HCT116 (cell line): ENCODE data around the gene R3HDM4. TPM values are rescaled to one million over a fixed set of nuclear protein-coding genes. Genes with fewer than 3 reads are reported as not detected.

Experiments
- ATAC-seq: fragments of 200-7000 bp; cut with Tn5 transposase; 2 replicates; pipeline ENCODE4 v1.9.1; 2020; ENCODE audit warnings: mild to moderate bottlenecking, moderate library complexity
- BruUV-seq: library from RNA; stranded (reverse); fragments of 400-500 nt; replicated peaks from 2 replicates; lab custom pipeline; 2021; lab: Mats Ljungman, UMichigan
- CTCF ChIA-PET: fragments of 300-600 bp; sonication (Branson Sonifier 250); formaldehyde crosslinking; loops from one replicate; lab custom pipeline; 2021; ENCODE audit warnings: antibody characterized with exemption; lab: Charles Lee
- POLR2A ChIA-PET: fragments of 300-600, 350-600 bp; sonication (Branson Sonifier 250); formaldehyde crosslinking; loops from one replicate; lab custom pipeline; 2021; ENCODE audit warnings: antibody characterized with exemption; lab: Charles Lee
- RAD21 ChIA-PET, 2 experiments: fragments of 300-600 bp; sonication (Branson Sonifier 250); formaldehyde crosslinking; loops; one replicate each; lab custom pipeline; 2023; ENCODE audit warnings: low total read pairs in 2 of 2; ENCODE audit not compliant: uncharacterized antibody in 2 of 2, unreplicated experiment in 2 of 2, low non-redundant PET in 1 of 2; lab: Charles Lee
- DNase-seq: peaks from one replicate; pipeline ENCODE4 v3.0.0-alpha.2; 2010; ENCODE audit warnings: low read depth, low spot score
- H2AFZ ChIP-seq: fragments of 200-600 bp; shearing (Covaris generic), sonication (generic); 2 replicates; pipeline ENCODE4 v1.6.1; 2017; ENCODE audit warnings: low read depth, mixed run types, mixed read lengths, antibody characterized with exemption, low read length; ENCODE audit not compliant: poor library complexity, severe bottlenecking
- H3K27ac ChIP-seq: 2 replicates; pipeline ENCODE4 v1.5.1; 2012; ENCODE audit warnings: low read depth, low read length
- H3K27me3 ChIP-seq: fragments of 200-600 bp; sonication (generic); 2 replicates; pipeline ENCODE4 v1.6.1; 2016; ENCODE audit warnings: mixed run types, low read length, mixed read lengths; ENCODE audit not compliant: insufficient read depth
- H3K36me3 ChIP-seq, 2 experiments: fragments of 200-500 bp in 1 of 2; fragments of 200-600 bp in 1 of 2; sonication (Bioruptor generic) in 1 of 2; sonication (generic) in 1 of 2; 2 replicates each; pipeline versions ENCODE4 v1.5.1 to v1.6.1; 2014 to 2016; ENCODE audit warnings: low read length in 2 of 2, inconsistent platforms in 1 of 2, mixed read lengths in 1 of 2, mixed run types in 1 of 2; ENCODE audit not compliant: insufficient read depth in 2 of 2, control insufficient read depth in 1 of 2
- H3K4me1 ChIP-seq, 2 experiments: fragments of 200-600 bp in 1 of 2; sonication (generic) in 1 of 2; 2 replicates each; pipeline versions ENCODE4 v1.5.1 to v1.6.1; 2012 to 2017; ENCODE audit warnings: low read length in 2 of 2, inconsistent platforms in 1 of 2, mild to moderate bottlenecking in 1 of 2, mixed read lengths in 1 of 2, mixed run types in 1 of 2, moderate library complexity in 1 of 2; ENCODE audit not compliant: insufficient read depth in 2 of 2, control insufficient read depth in 1 of 2
- H3K4me2 ChIP-seq: fragments of 200-600 bp; sonication (generic); 2 replicates; pipeline ENCODE4 v1.6.1; 2017; ENCODE audit warnings: mixed run types, low read length, mixed read lengths
- H3K4me3 ChIP-seq, 2 experiments: fragments of 200-600 bp in 1 of 2; sonication (generic) in 1 of 2; replicated peaks in 1 of 2; 2 replicates each; pipeline ENCODE4 v1.5.1; 2011 to 2016; ENCODE audit warnings: low read length in 2 of 2, control low read depth in 1 of 2, low read depth in 1 of 2, mild to moderate bottlenecking in 1 of 2, mixed read lengths in 1 of 2, mixed run types in 1 of 2
- H3K79me2 ChIP-seq: fragments of 200-600 bp; sonication (generic); 2 replicates; pipeline ENCODE4 v1.6.1; 2017; ENCODE audit warnings: mild to moderate bottlenecking, mixed run types, low read length, moderate library complexity, mixed read lengths; ENCODE audit not compliant: insufficient read depth
- H3K9ac ChIP-seq: fragments of 200-600 bp; sonication (generic); 2 replicates; pipeline ENCODE4 v1.6.1; 2016; ENCODE audit warnings: low read length, mixed read lengths
- H3K9me2 ChIP-seq: fragments of 200-600 bp; sonication (generic), shearing (Covaris generic); 2 replicates; pipeline ENCODE4 v1.6.1; 2017; ENCODE audit warnings: mixed run types, mild to moderate bottlenecking, moderate library complexity; ENCODE audit not compliant: insufficient read depth
- H3K9me3 ChIP-seq, 2 experiments: fragments of 200-500 bp in 1 of 2; fragments of 200-600 bp in 1 of 2; sonication (Bioruptor generic) in 1 of 2; sonication (generic) in 1 of 2; 2 replicates each; pipeline ENCODE4 v1.6.1; 2014 to 2017; ENCODE audit warnings: low read length in 2 of 2, mixed read lengths in 2 of 2, inconsistent platforms in 1 of 2, low read depth in 1 of 2, mild to moderate bottlenecking in 1 of 2, mixed run types in 1 of 2, moderate library complexity in 1 of 2; ENCODE audit not compliant: control insufficient read depth in 1 of 2, insufficient read depth in 1 of 2
- H4K20me1 ChIP-seq: fragments of 200-600 bp; sonication (generic), shearing (Covaris generic); 2 replicates; pipeline ENCODE4 v1.6.1; 2017; ENCODE audit warnings: mixed run types, mild to moderate bottlenecking, moderate library complexity; ENCODE audit not compliant: insufficient read depth
- ATF3 ChIP-seq: IDR thresholded peaks from 2 replicates; pipeline ENCODE4 v1.6.1; 2012
- CEBPB ChIP-seq: IDR thresholded peaks from 2 replicates; pipeline ENCODE4 v1.6.1; 2012; ENCODE audit warnings: low read depth
- CTCF ChIP-seq, 3 experiments: fragments of 200-600 bp in 1 of 3; sonication (generic) in 1 of 3; IDR thresholded peaks in 2 of 3; conservative IDR thresholded peaks in 1 of 3; 2 replicates each; pipeline ENCODE4 v1.5.1; 2012 to 2017; ENCODE audit warnings: low read depth in 2 of 3, low read length in 2 of 3, antibody characterized with exemption in 1 of 3, borderline replicate concordance in 1 of 3, control low read depth in 1 of 3, mild to moderate bottlenecking in 1 of 3, mixed read lengths in 1 of 3, mixed run types in 1 of 3, moderate library complexity in 1 of 3; ENCODE audit not compliant: insufficient read depth in 1 of 3
- EGR1 ChIP-seq: IDR thresholded peaks from 2 replicates; pipeline ENCODE4 v1.6.1; 2012; ENCODE audit warnings: low read depth
- ELF1 ChIP-seq: IDR thresholded peaks from 2 replicates; pipeline ENCODE4 v1.6.1; 2012; ENCODE audit warnings: low read depth, borderline replicate concordance
- EZH2phosphoT487 ChIP-seq: fragments of 200-600 bp; IDR thresholded peaks from 2 replicates; pipeline ENCODE4 v1.6.1; 2018; ENCODE audit warnings: antibody characterized with exemption, borderline replicate concordance
- POLR2A ChIP-seq: IDR thresholded peaks from 2 replicates; pipeline ENCODE4 v1.7.0; 2011; ENCODE audit warnings: borderline replicate concordance; ENCODE audit not compliant: insufficient read depth, insufficient read length; ENCODE audit errors: extremely low read depth
- POLR2AphosphoS5 ChIP-seq: IDR thresholded peaks from 2 replicates; pipeline ENCODE4 v1.6.1; 2011; ENCODE audit warnings: mild to moderate bottlenecking, low read depth, low read length, moderate library complexity
- RAD21 ChIP-seq: IDR thresholded peaks from 2 replicates; pipeline ENCODE4 v1.6.1; 2012; ENCODE audit warnings: low read depth, mild to moderate bottlenecking
- SIN3A ChIP-seq: IDR thresholded peaks from 2 replicates; pipeline ENCODE4 v1.6.1; 2012; ENCODE audit warnings: low read depth
- SP1 ChIP-seq: IDR thresholded peaks from 2 replicates; pipeline ENCODE4 v1.6.1; 2012; ENCODE audit warnings: low read depth
- SRF ChIP-seq: IDR thresholded peaks from 2 replicates; pipeline ENCODE4 v1.6.1; 2012; ENCODE audit warnings: low read depth
- TCF7L2 ChIP-seq: IDR thresholded peaks from 2 replicates; pipeline ENCODE4 v1.7.0; 2011; ENCODE audit warnings: borderline replicate concordance, inconsistent platforms; ENCODE audit not compliant: insufficient read depth, insufficient read length; ENCODE audit errors: extremely low read depth
- YY1 ChIP-seq: IDR thresholded peaks from 2 replicates; pipeline ENCODE4 v1.6.1; 2011; ENCODE audit warnings: low read length, low read depth, moderate library complexity, mild to moderate bottlenecking; ENCODE audit not compliant: insufficient replicate concordance; ENCODE audit errors: extremely low read depth
- ZFX ChIP-seq: fragments of 450-650 bp; IDR thresholded peaks from 2 replicates; pipeline ENCODE4 v1.6.1; 2017
- ZNF274 ChIP-seq: fragments of 200-500 bp; sonication (Bioruptor generic); IDR thresholded peaks from 2 replicates; pipeline ENCODE4 v1.6.1; 2014; ENCODE audit warnings: mild to moderate bottlenecking, low read depth, low read length, inconsistent platforms
- intact Hi-C: fragments of 100-400 bp; cut with micrococcal nuclease; formaldehyde crosslinking; loops from 2 replicates; pipeline ENCODE4 v1.10.0; 2022
- total RNA-seq: library from RNA; stranded (reverse); gene quantifications from one replicate; pipeline ENCODE4 v1.2.1, GENCODE V29; 2021; ENCODE audit not compliant: unreplicated experiment

The R3HDM4 gene
- total RNA-seq, 1 experiment from 2014 or later, result 92.3 TPM

GRCh38 chr19:944171-944567 lies 31.1 kb upstream of the R3HDM4 start:
- no peak for TF ChIP-seq EGR1
- TF ChIP-seq CEBPB, result no peak
- no peak for TF ChIP-seq RAD21
- no peak for TF ChIP-seq YY1
- no peak for TF ChIP-seq SIN3A
- TF ChIP-seq ZNF274, result no peak
- no peak for TF ChIP-seq ZFX
- TF ChIP-seq TCF7L2, result no peak
- no peak for TF ChIP-seq ATF3
- TF ChIP-seq SRF, result no peak
- TF ChIP-seq POLR2AphosphoS5, result no peak
- TF ChIP-seq SP1, result no peak
- TF ChIP-seq POLR2A, result no peak
- TF ChIP-seq ELF1, result no peak
- no peak for TF ChIP-seq CTCF (IDR thresholded peaks at IDR 0.05 in 2 of 3, conservative IDR thresholded peaks at IDR 0.05 in 1 of 3; ENCODE audit: borderline replicate concordance in 1 of 3, insufficient read depth in 1 of 3, low read depth in 2 of 3, low read length in 2 of 3)
- TF ChIP-seq EZH2phosphoT487, result no peak
- Histone ChIP-seq H4K20me1 (no peaks in the 10 kb centered on the region), H3K79me2 (peaks cover 11% of the 10 kb centered on the region; the same call in 1 of the 2 replicates), H2AFZ (no peak overlapping the region), H3K4me2 (no peak overlapping the region), H3K36me3 (no peaks in the 10 kb centered on the region; a peak in 1 of 4 replicates), H3K27me3 (no peaks in the 10 kb centered on the region), H3K9me3 (no peaks in the 10 kb centered on the region), H3K9ac (no peak overlapping the region), H3K4me1 (peaks cover 29 to 43% of the 10 kb centered on the region in 2 experiments), H3K4me3 (no peak overlapping the region), H3K27ac (no peak overlapping the region), H3K9me2 (no peaks in the 10 kb centered on the region)
- intact Hi-C loops, result no loop called here
- ChIA-PET RAD21 (no interaction called here), POLR2A (no interaction called here), CTCF (no interaction called here)
- ATAC-seq (no peak), DNase-seq (no peak)
- BruUV-seq, result no TSS peak
